ENCODE results near the gene RBFOX1. TPM values are rescaled to one million over a fixed set of nuclear protein-coding genes. Genes with fewer than 3 reads are reported as not detected.

RBFOX1 gene
- total RNA-seq, 2 experiments from 2014 or later: not detected

DNA sequence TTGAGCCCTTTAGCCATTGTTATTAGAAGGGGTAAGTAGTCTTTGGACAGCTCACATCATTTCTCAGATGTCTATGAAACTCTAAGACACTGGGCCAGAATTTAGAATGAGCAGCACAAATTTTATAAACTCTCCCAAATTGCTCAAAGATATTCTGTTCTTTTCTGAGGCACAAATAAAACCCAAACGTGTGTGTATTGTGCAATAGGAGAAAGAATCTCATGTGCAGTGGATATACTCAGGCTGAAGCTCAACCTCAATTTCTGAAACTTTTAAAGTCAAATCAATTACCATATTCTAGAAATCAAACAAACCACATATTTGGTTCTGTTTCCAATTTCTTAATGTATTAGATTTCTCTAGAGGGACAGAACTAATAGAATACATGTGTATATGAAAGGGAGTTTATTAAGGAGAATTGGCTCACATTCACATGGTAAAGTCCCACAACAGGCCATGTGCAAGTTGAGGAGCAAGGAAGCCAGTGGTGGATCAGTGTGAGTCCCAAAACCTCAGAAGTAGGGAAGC is 403.6 kb downstream of the RBFOX1 start:
- no peak for DNase-seq
- H3K4me3 Mint-ChIP-seq: no peak overlapping the region
- POLR2A ChIA-PET: no interaction called here
- H3K4me1 Mint-ChIP-seq: no peaks in the 10 kb centered on the region
- H3K9me3 Mint-ChIP-seq: peaks cover 18% of the 10 kb centered on the region
- H3K27ac Mint-ChIP-seq: no peak overlapping the region
- no peaks in the 10 kb centered on the region for H3K27me3 Mint-ChIP-seq
- CTCF ChIA-PET: no interaction called here
- no peaks in the 10 kb centered on the region for H3K36me3 Mint-ChIP-seq (ENCODE audit: low read depth)

DNA sequence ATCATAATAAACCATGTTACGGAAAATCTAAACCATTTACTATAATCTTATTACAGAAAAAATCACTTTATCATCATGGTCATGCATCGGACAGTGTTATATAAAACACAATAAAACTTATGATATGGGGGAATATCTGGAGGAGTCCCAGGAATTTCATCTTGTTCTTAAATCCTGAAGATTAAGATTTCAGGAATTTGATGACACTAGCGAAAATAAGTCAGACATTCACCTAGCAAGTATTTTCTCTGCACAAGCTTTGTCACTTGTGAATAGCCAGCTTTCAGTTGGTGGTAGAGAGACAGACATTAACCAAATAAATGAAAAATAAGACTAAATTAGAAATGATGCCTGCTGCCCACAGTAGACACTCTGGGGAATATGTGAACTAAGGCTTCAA is 410.0 kb downstream of the RBFOX1 start:
- Mint-ChIP-seq H3K27ac (no peak overlapping the region), H3K27me3 (no peaks in the 10 kb centered on the region), H3K9me3 (peaks cover 23% of the 10 kb centered on the region), H3K36me3 (ENCODE audit: low read depth) (no peaks in the 10 kb centered on the region), H3K4me1 (no peaks in the 10 kb centered on the region), H3K4me3 (no peak overlapping the region)
- DNase-seq: no peak
- ChIA-PET POLR2A (no interaction called here), CTCF (no interaction called here)

DNA sequence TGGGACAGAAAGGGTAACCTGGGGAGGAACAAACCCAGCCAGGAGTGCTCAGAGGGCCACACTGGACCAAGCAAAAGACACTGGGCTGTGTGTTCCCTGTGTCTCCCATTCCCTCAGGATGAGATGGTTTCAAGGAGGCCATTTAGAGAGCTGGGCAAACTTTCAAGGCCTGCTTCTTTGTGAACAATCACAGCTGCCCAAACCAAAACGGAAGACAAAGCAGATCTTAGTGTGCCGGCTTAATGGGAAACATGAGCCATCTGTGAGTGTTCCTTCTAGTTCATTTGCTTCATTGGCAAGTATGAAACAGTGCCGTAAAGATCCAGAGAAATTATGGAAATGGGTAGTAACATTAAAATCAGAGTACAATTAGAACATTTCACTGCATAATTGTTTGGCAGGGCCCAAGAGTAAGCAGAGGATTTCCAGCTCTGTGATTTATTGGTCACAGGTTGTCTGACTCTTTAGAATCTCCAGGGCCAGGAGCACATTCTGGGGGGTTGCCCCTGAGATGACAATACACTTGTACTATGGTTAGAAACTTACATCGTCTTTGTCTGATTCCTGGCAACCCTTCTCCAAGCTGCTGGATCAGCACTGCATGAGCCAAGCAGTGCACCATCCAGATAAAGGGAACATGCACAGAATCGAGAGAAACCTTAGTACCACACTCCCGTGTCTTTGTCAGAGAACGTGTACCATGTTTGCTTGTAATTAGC is 412.1 kb downstream of the RBFOX1 start:
- H3K4me3 Mint-ChIP-seq: no peak overlapping the region
- ChIA-PET POLR2A (no interaction called here), CTCF (no interaction called here)
- no peak overlapping the region for H3K27ac Mint-ChIP-seq
- no peak for DNase-seq
- no peaks in the 10 kb centered on the region for H3K27me3 Mint-ChIP-seq
- H3K4me1 Mint-ChIP-seq: no peaks in the 10 kb centered on the region
- H3K36me3 Mint-ChIP-seq (ENCODE audit: low read depth): no peaks in the 10 kb centered on the region
- peaks cover 19% of the 10 kb centered on the region for H3K9me3 Mint-ChIP-seq

DNA sequence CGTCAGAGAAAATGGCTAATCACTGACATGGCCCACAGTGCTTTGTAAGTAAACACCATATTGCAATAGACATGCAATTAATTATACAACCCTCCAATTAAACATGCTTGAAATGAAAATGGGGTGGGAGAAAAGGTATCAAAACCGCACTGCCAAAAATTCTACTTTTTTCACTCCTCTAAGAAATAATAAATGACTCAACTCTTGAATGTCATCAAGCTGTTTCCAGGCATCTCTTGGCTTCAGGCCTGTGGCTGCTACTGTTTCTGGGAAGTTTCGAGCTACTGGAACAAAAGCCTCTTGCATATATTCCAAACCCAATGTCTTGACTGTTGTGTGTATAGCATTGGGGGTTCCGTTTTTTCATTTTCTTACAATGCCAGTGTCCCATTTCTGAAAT is 412.6 kb downstream of the RBFOX1 start:
- no peak overlapping the region for H3K4me3 Mint-ChIP-seq
- peaks cover 19% of the 10 kb centered on the region for H3K9me3 Mint-ChIP-seq
- ChIA-PET POLR2A (no interaction called here), CTCF (no interaction called here)
- H3K27ac Mint-ChIP-seq: no peak overlapping the region
- no peaks in the 10 kb centered on the region for H3K36me3 Mint-ChIP-seq (ENCODE audit: low read depth)
- no peaks in the 10 kb centered on the region for H3K4me1 Mint-ChIP-seq
- no peak for DNase-seq
- no peaks in the 10 kb centered on the region for H3K27me3 Mint-ChIP-seq

DNA sequence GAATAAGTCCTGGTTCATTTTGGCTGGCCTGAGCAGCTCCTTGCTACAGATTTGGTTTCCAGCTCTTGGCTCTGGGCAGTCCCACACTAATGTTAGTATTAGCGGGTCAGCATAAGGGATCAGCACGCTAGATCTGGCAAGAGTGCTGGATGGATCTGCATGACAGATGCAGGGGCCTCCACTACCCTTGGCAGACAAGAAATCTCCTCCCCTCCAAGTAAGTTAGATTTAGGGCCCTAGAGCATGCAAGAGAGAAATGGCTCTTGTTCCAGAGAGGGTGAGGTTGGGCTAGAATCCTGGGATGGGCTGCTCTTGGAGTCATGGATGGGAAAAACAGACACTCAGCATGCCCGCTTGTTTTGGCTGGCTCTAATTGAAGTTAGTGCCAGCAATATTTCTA is 414.3 kb downstream of the RBFOX1 start:
- DNase-seq: no peak
- ChIA-PET CTCF (no interaction called here), POLR2A (no interaction called here)
- Mint-ChIP-seq H3K9me3 (peaks cover 19% of the 10 kb centered on the region), H3K4me1 (no peaks in the 10 kb centered on the region), H3K36me3 (ENCODE audit: low read depth) (no peaks in the 10 kb centered on the region), H3K27ac (no peak overlapping the region), H3K4me3 (no peak overlapping the region), H3K27me3 (no peaks in the 10 kb centered on the region)

DNA sequence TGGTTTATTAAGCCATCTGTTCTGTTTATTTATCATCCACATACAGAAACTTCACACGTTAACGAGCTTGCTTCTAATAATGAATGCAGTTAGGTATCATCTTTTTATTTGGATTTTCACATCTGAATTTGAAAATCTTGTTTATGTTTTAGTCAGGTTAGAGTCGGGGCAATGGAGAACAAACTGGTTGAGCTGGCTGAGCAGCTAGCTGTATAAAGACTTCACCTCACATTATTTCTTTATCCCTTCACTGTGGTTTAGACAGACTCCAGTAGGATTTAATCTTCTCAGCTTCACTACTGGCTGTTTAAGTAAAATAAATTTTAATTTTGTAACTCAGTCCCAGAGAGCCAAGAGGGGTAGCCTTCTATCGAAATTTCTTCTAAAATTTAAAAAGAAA is 415.9 kb downstream of the RBFOX1 start:
- CTCF ChIA-PET: no interaction called here

DNA sequence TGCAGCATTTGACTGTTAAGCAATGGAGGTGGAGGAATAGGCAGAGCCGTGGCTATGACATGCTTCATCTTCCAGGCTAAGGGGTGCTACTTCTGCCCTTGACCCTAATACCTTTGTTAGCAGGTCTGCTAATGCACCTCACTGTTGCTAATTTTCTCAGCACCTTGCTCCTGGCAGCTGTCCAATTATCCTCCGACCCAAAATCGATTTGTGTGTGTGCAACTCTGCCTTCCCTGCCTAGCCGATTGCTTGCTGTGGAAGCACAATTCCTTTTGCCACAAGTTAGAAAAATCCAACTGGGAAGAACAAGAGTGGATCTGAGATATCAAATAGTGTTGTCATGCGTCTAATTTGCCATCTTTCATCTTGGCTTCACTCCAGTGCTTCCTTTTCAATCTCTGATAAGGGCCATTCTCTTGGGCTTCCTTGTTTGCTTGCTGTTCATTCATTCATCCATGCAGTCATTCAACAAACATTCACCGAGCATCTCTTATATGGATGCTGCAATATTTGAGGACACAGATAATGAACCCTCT is 422.8 kb downstream of the RBFOX1 start:
- Mint-ChIP-seq H3K27me3 (no peaks in the 10 kb centered on the region), H3K9me3 (peaks cover 18% of the 10 kb centered on the region), H3K4me3 (no peak overlapping the region), H3K27ac (no peak overlapping the region), H3K36me3 (ENCODE audit: low read depth) (no peaks in the 10 kb centered on the region), H3K4me1 (no peaks in the 10 kb centered on the region)
- ChIA-PET CTCF (no interaction called here), POLR2A (no interaction called here)
- DNase-seq: no peak

More for the DNA sequence above, 415.9 kb downstream of the RBFOX1 start:
- H3K9me3 Mint-ChIP-seq: peaks cover 22% of the 10 kb centered on the region
- DNase-seq: no peak
- no peaks in the 10 kb centered on the region for H3K4me1 Mint-ChIP-seq
- POLR2A ChIA-PET: no interaction called here
- no peak overlapping the region for H3K4me3 Mint-ChIP-seq
- H3K27ac Mint-ChIP-seq: no peak overlapping the region
- H3K27me3 Mint-ChIP-seq: no peaks in the 10 kb centered on the region
- no peaks in the 10 kb centered on the region for H3K36me3 Mint-ChIP-seq (ENCODE audit: low read depth)

Measured in activated CD4-positive, alpha-beta memory T cell treated with anti-CD3 and anti-CD28 coated beads, Interleukin-2, amount 10 ng/mL, durations not matched to agents 7 days and 5 days (primary cell).